Left lung (tissue), 10 donors: ENCODE results near the gene KCTD8. TPM values are rescaled to one million over a fixed set of nuclear protein-coding genes. Genes with fewer than 3 reads are reported as not detected.

ENCODE experiments used
- ATAC-seq: fragments of 200-7000 bp; cut with Tn5 transposase; one replicate; pipeline ENCODE4 v1.9.1; 2020; ENCODE audit warnings: moderate library complexity
- DNase-seq, 4 donors: peaks; one replicate each; pipeline ENCODE4 v3.0.0-alpha.2; 2013 to 2020
- H3K27ac ChIP-seq, 2 donors: fragments of 200-600 bp; sonication (generic) in 1 of 2; one replicate each; pipeline versions ENCODE4 v1.5.0 to v1.8.0; 2020 to 2021
- H3K27me3 ChIP-seq, 2 donors: fragments of 200-600 bp; sonication (generic) in 1 of 2; one replicate each; pipeline versions ENCODE4 v1.5.0 to v1.8.0; 2020 to 2021
- H3K36me3 ChIP-seq, 2 donors: fragments of 200-600 bp; sonication (generic) in 1 of 2; one replicate each; pipeline versions ENCODE4 v1.5.0 to v1.8.0; 2020 to 2021
- H3K4me1 ChIP-seq, 2 donors: fragments of 200-600 bp; one replicate each; pipeline ENCODE4 v1.8.0; 2021
- H3K4me3 ChIP-seq, 2 donors: fragments of 200-600 bp; sonication (generic) in 1 of 2; one replicate each; pipeline versions ENCODE4 v1.5.0 to v1.8.0; 2020 to 2021; ENCODE audit warnings: mild to moderate bottlenecking in 1 of 2
- H3K9me3 ChIP-seq, 2 donors: fragments of 200-600 bp; sonication (generic) in 1 of 2; one replicate each; pipeline versions ENCODE4 v1.5.0 to v1.8.0; 2020 to 2021
- CTCF ChIP-seq, 2 donors: fragments of 200-600 bp; sonication (generic) in 1 of 2; IDR thresholded peaks; one replicate each; pipeline versions ENCODE4 v1.5.0 to v1.8.0; 2021; ENCODE audit warnings: antibody characterized with exemption in 2 of 2
- intact Hi-C, 2 donors: fragments of 100-400 bp; cut with DNase I; formaldehyde crosslinking; loops; one replicate each; pipeline versions ENCODE4 v1.11.2 to v1.14.2; 2022
- polyA plus RNA-seq, 6 donors: library from polyadenylated mRNA; unstranded; fragments of 120-200 nt; gene quantifications; one replicate each; pipeline ENCODE4 v1.2.1, GENCODE V29; 2013; ENCODE audit not compliant: insufficient read length in 6 of 6
- total RNA-seq, 2 donors: library from RNA; stranded (reverse); fragmentation: NEBNext Ultra II Directional; extraction: Animal tissue kit (Norgen Biotek cat#: 25700); gene quantifications; one replicate each; pipeline ENCODE4 v1.2.1, GENCODE V29; 2021
- donor health status: DM: no; HTN: yes; CAD: no.
- donor health status: DM: no; HTN: no; CAD: no.

Gene KCTD8
- total and polyA plus RNA-seq, 8 donors: 0.08 to 0.23 (median 0.19) TPM; not detected in 2

DNA sequence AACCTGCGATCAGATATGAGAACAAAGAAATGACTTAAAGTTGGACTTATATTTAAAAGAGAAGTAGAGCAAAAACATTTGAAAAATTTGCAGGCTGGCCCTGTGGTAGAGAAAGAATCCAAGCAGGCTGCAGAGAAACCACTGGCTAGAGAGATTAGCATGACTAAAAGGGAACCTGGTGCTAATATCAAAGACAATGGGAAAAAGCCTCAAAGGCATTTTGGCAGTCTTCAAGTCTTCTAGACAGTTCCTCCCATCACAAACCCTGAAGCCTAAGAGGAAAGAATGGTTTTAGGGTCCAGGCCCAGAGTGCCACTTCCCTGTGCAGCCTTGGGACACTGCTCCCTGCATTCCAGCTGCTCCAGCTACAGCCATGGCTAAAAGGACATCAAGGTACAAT is 33.4 kb downstream of the KCTD8 start:
- no peak for TF ChIP-seq CTCF (IDR thresholded peaks at IDR 0.05)
- Histone ChIP-seq H3K27ac (no peak overlapping the region), H3K36me3 (no peaks in the 10 kb centered on the region), H3K4me3 (no peak overlapping the region), H3K4me1 (no peaks in the 10 kb centered on the region), H3K9me3 (no peaks in the 10 kb centered on the region), H3K27me3 (no peaks in the 10 kb centered on the region)
- ATAC-seq (no peak), DNase-seq (no peak)
- intact Hi-C loops: no loop called here

DNA sequence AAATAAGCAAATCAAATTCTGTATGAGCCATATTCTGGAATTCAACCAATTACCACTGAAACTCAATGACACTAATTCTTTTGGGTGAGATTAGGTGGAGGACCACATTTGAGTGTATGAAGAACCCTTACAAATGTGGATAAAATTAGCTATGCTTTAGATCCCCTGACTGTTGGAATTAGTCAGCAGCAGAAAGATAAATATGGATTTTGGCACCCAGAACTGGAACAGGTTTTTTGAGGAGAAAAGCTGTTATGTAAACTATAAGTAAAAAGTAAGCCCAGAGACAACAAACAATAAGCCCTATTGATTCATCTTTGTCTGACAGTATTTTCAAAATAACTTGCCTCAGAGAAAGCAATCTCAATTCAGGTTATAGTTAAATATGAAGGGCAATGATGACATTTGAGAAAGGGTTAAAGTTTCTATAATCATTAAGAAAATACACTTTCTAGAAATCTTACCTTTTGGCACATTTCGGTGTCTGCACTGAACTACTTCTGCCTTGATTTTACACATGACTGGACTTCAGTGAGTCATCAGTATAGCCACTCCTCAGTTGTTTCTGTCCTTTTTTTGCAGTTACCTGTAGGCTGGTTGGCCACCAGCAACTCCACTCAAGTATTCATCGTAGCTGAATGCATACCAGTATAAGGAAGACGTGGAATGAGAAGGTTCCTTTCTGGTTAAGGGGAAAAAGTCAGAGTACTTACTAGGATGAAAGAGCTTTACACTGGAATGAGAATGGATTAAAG is 80.0 kb downstream of the KCTD8 start:
- intact Hi-C loops: no loop called here
- Histone ChIP-seq H3K4me3 (no peak overlapping the region), H3K36me3 (no peaks in the 10 kb centered on the region), H3K27me3 (no peaks in the 10 kb centered on the region), H3K9me3 (no peaks in the 10 kb centered on the region), H3K27ac (no peak overlapping the region), H3K4me1 (no peaks in the 10 kb centered on the region)
- no peak for TF ChIP-seq CTCF (IDR thresholded peaks at IDR 0.05)
- ATAC-seq (no peak), DNase-seq (no peak)

- no peaks in the 10 kb centered on the region for H3K27me3 ChIP-seq
- no peaks in the 10 kb centered on the region for H3K36me3 ChIP-seq
- H3K9me3 ChIP-seq: peaks cover 0 to 5% of the 10 kb centered on the region in 2 donors
- ATAC-seq (no peak), DNase-seq (no peak)
- H3K4me3 ChIP-seq: no peak overlapping the region
- intact Hi-C loops: no loop called here
- TF ChIP-seq CTCF (IDR thresholded peaks at IDR 0.05): no peak
- no peaks in the 10 kb centered on the region for H3K4me1 ChIP-seq
- no peak overlapping the region for H3K27ac ChIP-seq
Measured at GRCh38 chr4:44354172-44354571, 94.4 kb downstream of the KCTD8 start.

GRCh38 chr4:44351069-44351468 is 97.5 kb downstream of the KCTD8 start:
- Histone ChIP-seq H3K4me3 (no peak overlapping the region), H3K4me1 (no peaks in the 10 kb centered on the region), H3K36me3 (no peaks in the 10 kb centered on the region), H3K27me3 (no peaks in the 10 kb centered on the region), H3K27ac (no peak overlapping the region), H3K9me3 (no peaks in the 10 kb centered on the region)
- TF ChIP-seq CTCF (IDR thresholded peaks at IDR 0.05): no peak
- no peak for ATAC-seq
- no peak for DNase-seq
- intact Hi-C loops: no loop called here

DNA sequence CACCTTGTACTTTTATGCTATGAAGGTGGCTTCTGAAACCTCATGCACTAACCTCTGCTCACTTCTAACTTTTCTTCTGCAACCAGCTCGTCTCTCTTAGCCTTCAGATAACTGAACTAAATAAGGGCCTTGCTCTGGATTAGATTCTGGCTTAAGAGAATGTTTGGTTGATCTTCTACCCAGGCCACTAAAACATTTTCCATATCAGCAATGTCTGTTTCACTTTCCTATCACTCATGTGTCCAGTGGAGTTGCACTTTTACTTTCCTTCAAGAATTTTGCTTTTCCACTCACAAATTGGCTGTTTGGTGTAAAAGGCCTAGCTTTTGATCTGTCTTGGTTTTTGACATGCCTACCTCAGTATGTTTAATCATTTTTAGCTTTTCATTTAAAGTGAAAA is 105.8 kb downstream of the KCTD8 start:
- no peaks in the 10 kb centered on the region for H3K27me3 ChIP-seq
- peaks cover 0 to 2% of the 10 kb centered on the region in 2 donors for H3K9me3 ChIP-seq
- no peak overlapping the region for H3K27ac ChIP-seq
- DNase-seq (no peak), ATAC-seq (no peak)
- TF ChIP-seq CTCF (IDR thresholded peaks at IDR 0.05): no peak
- intact Hi-C loops: no loop called here
- H3K4me3 ChIP-seq: no peak overlapping the region
- H3K36me3 ChIP-seq: no peaks in the 10 kb centered on the region
- H3K4me1 ChIP-seq: no peaks in the 10 kb centered on the region
